ENCODE results near the gene CACNA2D1. TPM values are rescaled to one million over a fixed set of nuclear protein-coding genes. Genes with fewer than 3 reads are reported as not detected.
A peak's percentile ranks its signal among the peaks of the same experiment; 100 is the strongest.
"Not testable (repeated sequence)": the region's sequence is repeated elsewhere in the genome, so short reads cannot be mapped to it uniquely, and the experiment has no call there.

The CACNA2D1 gene
- total RNA-seq, 1 experiment from 2014 or later, result 4.3 TPM

DNA sequence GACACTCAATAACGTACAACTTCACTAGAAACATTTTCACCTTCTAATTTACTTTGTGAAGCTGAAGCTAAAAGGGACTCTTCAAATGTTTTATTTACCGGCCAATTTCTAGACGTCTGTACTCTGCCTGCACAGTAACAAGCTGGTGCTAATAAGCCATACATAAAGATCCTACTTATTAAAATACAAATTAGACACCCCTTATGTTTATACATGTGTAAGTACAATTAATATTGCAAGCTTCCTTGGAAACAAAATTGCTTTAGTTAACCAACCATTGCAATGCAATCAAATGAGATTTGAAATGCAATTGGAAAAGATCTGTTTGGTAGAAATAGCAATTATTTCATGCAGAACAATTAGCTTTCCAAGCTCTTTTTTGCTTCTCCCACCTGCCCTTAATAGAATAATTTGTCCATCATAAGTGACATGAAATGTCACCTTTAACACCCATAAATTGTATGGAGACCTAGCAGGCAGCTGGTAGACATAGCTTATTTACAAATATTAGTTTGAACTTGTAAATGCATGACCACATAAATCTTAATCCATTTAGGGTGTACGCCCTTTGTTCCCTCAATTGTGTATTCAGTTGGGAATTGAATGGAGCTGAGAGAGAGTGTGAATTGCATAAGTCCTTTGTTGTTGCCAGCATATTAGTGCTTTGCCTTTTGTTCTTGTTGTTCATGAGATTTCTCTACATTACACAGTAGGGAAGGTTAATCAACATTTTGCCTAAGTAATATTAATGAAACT lies 277.1 kb downstream of the CACNA2D1 start:
- DNase-seq (ENCODE audit: low read depth), result no peak

DNA sequence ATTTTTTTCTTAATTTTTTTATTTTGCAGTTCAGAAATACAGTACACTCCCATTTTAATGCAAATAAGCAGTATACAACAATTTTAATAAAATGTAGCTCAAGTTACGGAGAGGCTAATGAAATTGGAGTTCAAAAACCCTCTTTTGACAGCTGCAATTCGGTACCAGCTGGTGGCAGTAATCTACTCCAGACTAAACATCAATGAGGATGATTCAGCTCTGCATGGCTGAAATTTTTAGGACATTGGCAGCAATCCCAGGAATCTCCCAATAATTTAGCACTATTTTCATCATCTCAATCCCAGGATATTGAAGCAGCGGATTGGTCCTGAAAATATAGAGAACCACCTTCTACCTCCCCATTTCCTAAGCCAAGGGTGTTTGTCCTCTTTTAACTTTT lies 278.8 kb downstream of the CACNA2D1 start:
- peak; percentile 38 for DNase-seq (ENCODE audit: low read depth)

DNA sequence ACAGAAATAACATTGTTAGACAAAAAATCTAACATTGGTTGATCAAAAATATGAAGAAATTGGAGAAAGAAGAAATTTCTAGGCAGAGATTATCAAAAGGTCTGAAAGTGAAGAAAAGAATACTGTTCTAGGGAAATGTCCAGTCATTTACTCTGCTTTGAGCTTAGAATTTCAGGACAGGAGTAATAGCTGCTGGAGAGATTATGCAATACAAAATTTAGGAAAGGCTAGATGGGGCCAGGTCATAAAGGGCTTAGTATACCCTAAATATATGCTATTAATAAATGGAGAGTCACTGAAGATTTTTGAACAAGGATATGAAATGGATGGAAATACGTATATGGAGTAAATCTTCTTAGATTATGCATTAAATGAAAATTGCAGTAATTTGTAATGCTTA lies 279.2 kb downstream of the CACNA2D1 start:
- no peak for DNase-seq (ENCODE audit: low read depth)

DNA sequence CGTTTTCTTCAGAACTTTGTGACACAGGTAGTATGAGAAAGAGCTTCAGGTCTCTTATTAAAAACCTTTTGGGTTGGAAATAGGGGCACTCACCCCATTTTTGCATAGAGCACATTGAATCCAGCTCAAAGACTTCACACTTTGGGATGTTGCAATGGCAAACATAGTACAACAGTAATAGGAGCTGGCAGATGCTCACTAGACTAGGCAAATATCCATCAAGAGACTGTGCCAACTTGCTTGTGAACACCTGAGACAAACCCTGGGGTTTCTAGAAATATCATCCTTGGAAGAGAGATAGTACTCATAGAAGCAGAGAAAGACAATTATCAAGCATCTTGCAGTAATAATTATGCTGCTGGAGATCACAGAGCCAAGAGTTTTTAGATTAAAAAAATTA lies 280.0 kb downstream of the CACNA2D1 start:
- DNase-seq (ENCODE audit: low read depth), result no peak

DNA sequence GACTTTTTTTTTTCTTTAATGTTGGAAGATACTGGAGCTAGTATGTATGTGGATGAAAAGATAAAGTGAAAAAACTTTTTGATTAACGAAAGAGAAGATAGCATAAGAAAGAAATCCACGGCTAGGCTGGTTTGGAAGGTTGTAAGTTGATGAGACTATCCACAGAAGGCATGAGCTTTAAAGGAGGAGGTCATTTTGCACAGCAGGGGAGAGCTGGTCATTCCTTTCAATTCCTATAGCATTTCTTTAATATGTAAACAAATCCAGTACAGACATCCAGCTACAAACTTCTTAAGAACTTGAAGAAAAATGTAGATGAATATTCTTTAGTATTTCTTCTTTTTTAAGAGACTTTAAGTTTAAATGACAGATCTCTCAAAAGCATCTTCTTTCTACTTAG lies 281.3 kb downstream of the CACNA2D1 start:
- DNase-seq (ENCODE audit: low read depth), result no peak

DNA sequence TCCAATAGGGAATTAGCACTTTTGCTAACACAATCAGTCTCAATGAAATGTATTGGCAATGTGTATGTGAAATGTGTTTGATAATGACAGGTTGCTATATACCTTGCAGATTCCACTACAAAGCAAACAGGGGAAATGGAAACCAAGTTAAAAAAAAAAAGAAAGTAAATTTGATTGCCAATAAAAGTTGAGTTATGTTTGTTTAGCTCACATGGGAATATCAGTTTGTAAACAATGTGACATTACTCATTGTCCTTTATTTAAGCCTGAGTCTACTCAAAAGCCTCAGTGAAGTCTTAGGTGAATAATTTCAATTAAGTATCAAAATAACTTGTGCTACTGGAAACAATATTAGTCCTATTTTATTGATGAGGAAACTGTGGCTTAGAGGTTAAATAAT lies 285.2 kb downstream of the CACNA2D1 start:
- no peak for DNase-seq (ENCODE audit: low read depth)

DNA sequence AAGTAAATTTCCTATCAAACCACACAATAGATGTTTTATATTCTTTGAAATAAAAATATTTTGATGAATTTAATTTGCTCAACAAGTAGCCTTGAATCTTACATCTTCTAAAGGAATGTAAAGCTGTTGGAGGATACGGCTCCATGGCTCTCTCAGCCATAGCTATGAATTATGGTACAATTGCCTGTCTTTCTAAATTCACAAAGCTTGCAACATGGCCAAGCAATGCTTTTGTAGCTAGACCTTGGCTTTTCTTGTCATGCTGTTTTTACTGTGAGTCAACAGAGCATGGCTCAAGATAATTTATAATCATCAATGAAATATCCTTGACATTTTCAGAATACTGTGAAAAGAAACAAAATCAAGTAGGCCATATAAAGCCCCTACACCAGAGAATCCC lies 286.7 kb downstream of the CACNA2D1 start:
- no peak for DNase-seq (ENCODE audit: low read depth)

DNA sequence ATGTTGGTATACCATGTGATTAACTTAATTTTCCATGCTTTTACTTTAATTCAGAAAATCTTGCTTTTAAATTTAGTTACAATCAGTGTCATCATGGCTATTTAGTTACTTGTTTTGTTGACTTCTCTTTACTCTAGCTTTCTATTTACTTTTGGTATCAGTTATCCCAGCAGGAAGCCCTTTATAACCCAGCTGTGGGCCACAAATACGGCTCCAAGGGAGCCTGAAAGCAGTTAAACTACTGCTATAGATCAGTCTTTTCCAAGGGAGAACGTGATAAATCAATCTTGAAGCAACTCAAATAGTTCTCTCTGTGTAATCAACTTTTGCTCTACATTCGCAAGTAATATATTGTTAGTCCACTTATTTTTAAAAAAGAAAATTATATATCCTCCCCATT lies 287.4 kb downstream of the CACNA2D1 start:
- no peak for DNase-seq (ENCODE audit: low read depth)

DNA sequence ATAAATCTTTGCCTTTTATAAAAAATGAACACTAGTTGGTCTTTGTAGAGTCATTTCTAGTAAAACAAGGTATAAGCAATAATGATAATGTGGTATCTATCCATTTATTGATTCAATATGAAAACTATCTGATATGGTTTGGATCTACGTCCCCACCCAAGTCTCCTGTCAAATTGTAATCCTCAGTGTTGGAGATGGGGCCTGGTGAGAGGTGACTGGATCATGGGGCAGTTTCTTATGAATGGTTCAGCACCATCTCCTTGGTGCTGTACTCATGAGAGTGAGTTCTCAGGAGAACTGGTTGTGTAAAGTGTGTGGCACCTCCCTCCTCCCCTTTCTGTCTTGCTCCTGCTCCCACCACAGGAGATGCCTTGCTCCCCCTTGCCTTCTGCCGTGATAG lies 288.8 kb downstream of the CACNA2D1 start:
- no peak for DNase-seq (ENCODE audit: low read depth)

DNA sequence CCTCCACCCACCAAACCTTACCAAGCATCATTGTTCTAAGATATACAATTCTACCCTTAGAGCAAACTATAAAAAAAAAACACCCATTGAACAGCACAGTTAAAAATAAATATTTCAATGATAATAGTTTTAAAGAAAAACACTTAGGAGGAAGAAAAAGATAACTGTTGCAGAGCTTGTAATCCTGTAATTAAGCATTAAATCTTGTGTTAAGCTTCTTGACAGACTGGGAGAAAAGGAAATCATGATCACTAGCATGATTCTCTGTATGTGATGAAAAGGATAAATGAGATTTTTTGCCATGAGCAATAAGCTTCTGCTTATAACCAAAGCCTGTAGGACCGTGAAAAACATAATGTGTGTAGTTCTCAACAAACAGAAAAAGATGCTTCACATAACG lies 289.8 kb downstream of the CACNA2D1 start:
- DNase-seq (ENCODE audit: low read depth), result no peak

DNA sequence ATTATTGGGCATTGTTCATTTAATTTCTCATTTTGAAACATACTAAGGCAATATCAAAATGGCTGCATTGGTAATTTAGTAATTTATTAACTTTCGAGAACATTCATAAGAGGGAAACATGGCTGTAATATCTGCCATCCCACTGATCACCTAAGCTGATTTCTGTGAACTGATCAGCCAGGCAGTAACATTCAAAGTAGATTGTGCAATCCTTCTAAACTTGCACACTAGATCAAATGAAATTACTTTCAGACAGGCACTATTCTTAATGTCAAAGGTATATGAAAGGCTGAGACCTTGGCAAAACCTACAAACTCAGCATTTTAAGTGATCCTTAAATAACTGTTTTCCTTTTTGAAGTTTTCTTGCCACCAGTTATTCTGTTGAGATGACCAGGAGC lies 290.7 kb downstream of the CACNA2D1 start:
- DNase-seq (ENCODE audit: low read depth), result no peak

DNA sequence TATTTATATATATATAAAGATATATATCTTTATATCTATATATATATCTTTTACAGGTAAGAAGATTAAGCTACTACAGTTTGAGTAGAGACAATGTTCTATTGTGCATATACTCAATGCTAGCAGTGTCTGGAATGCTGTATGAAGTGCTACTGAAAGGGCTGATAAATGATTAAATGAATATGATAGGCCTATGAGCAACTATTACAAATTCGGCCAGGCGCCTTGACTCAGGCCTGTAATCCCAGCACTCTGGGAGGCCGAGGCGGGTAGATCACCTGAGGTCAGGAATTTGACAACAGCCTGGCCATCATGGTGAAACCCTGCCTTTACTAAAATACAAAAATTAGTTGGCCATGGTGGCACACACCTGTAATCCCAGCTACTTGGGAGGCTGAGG lies 297.1 kb downstream of the CACNA2D1 start:
- DNase-seq (ENCODE audit: low read depth), result no peak

DNA sequence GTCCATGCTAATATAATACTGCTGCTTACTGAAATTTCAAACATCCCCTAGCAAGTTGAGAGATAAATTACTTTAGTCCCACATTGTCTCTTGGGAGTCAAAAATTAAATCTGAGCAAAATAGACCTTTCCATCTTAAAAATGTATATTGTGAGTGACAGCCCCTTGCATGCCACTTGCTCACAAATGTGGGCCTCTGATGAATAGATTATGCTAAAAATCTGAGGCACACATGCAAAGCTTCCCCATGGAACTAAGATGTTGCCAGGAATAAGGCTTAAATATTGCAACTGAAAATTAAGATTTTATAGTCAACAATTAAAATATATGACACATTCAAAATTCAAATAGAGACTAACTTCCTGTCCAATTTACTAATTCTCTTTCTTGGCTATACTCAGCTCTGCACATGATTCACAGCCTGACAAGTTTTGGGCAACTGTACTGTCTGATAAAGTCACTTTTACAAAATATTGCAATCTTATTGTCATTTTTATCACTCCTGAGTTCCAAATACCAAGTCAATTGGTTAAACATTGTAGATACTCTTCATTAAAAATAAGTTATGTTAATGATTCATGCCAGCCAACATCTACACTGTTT lies 301.2 kb downstream of the CACNA2D1 start:
- DNase-seq (ENCODE audit: low read depth), result no peak

DNA sequence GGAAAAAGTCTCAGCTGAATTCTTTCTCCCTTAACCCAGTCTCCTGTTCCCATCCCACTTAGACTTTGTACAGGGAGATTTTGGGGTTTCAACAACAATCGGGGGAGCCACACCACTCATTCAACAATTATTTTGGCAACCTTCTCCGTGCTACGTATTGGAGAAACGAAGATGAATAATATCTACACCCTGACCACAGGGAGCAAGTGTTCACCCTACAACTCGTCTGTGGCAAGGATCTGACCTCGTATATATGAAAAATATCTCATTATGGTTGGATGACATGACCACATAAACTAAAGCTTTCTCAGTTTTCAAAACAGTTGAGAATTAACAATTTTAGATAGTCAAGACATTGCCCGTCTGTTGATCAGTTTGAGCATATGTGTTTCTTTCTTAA lies 302.1 kb downstream of the CACNA2D1 start:
- peak; percentile 17 for DNase-seq (ENCODE audit: low read depth)

DNA sequence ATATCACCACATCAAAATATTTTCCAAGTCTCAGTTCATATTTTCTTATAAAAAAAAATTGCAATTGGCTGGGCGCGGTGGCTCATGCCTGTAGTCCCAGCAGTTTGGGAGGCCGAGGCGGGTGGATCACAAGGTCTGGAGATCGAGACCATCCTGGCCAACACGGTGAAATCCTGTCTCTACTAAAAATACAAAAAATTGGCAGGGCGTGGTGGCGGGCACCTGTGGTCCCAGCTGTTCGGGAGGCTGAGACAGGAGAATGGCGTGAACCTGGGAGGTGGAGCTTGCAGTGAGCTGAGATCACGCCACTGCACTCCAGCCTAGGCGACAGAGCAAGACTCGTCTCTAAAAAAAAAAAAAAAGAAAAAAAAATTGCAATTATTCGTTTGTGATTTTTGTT lies 303.0 kb downstream of the CACNA2D1 start:
- not testable (repeated sequence) for DNase-seq (ENCODE audit: low read depth)

DNA sequence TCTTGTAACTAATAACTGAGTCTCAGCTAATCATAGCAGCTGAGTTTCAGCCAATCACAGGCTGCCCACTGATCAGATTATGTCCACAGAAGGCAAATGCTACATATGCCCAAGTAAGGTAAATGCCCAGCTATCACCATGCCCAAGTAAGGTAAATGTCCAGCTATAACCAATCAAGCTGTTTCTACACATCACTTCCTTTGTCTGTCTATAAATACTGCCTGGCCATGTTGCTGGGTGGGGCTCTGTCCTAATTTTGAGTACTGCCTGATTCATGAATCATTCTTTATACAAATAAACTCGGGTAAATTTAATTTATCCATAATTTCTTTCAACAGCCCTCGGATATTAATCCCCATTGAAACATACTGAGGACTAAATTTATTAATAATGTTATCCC lies 312.4 kb downstream of the CACNA2D1 start:
- DNase-seq (ENCODE audit: low read depth), result peak; percentile 4

DNA sequence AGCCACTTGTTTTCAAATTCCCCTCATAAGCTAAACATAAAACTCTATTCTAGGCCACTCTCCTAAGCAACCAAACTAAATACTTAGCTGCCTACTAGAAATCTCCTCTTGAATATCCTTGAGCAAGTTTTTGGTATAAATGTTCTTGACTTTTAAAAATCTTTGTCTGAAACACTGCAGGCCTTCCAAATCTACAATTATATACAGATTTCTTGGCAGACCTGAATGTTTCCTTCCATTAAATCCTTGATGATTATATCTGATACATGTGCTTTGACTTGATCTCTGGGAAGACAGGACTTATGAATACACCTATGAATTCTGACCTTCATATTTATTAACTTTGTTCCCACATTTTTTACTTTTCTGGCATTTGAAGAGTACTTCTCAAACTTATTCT lies 314.5 kb downstream of the CACNA2D1 start:
- no peak for DNase-seq (ENCODE audit: low read depth)

DNA sequence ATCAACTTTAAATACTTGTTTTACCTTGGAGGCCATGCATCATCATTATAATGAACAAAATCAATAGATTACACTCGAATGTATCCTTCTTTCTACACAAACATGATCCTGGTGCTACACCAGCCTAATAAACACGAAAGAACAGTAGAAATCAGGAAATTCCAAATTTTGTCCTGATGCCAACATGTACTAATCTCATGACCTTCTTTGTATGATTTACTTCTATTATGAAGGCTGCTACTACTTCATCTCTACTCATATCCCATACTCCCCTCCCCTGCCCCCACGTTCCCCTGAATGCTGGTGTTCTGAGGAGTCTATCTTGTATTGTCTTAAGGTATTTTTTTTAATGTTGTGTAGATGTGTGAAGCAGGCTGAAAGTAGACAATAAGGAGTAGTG lies 315.0 kb downstream of the CACNA2D1 start:
- no peak for DNase-seq (ENCODE audit: low read depth)

DNA sequence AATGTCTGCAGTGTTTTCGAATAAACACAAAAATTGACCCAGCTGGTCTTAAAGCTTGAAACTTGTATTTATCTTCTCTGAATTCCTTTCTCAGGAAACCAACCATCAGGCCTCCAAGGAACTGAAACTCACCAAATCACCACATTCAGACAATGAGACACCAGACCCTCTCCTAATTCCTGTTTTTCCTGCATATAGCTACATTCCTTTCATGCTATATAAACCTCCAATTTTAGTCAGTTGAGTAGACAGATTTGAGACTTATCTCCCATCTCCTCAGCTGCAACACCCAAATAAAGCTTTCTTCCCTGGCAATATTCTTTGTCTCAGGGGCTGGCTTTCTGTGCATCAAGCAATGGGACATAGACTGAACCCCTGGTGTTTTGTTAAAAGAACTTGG lies 317.0 kb downstream of the CACNA2D1 start:
- DNase-seq (ENCODE audit: low read depth), result no peak

DNA sequence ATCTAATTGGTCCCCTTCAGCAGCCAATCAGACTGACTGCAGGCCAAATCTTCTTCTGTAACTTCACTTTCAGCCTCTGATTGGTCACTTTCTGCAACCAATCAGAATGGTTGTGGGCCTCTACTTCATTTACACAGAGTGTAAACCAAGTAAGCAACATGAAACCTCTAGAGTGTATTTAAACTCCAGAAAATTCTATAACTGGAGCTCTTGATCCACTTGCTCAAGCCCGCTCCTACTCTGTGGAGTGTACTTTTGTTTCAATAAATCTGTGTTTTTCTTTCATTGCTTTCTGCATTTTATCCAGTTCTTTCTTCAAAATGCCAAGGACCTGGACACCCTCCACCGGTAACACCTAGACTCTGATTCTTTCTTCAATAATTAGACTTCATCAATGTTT lies 319.1 kb downstream of the CACNA2D1 start:
- no peak for DNase-seq (ENCODE audit: low read depth)

DNA sequence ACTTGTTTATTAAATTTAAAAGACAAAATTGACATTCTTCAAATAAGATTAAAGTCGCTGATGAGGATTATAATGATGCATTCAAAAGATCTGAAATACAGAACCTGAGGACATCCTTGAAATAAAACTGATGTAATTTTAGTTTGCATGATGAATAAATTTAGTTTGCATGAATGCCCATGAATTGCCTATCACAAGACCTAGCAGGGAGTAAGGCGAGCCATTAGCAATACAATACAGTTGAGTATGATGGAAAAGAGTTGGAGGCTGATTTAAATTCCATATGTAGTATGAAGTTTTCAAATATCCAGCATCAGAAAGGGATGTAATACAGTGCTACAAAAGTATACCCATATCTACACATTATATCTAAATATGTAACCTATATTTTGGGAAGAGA lies 321.3 kb downstream of the CACNA2D1 start:
- no peak for DNase-seq (ENCODE audit: low read depth)

DNA sequence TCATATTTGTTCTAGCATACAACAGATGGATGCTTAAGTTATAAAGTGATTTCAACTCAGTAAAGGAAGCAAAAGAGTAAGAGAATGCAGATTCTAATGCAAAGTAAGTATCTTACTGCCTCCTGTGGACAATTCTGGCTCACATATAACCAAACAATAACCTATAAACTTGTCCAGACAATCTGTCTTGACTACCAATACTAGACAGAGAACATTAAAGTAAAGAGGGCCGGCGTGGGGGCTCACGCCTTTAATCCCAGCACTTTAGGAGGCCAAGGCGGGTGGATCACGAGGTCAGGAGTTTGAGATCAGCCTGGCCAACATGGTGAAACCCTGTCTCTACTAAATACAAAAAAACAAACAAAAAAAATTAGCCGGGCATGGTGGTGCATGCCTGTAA lies 329.3 kb downstream of the CACNA2D1 start:
- no peak for DNase-seq (ENCODE audit: low read depth)

DNA sequence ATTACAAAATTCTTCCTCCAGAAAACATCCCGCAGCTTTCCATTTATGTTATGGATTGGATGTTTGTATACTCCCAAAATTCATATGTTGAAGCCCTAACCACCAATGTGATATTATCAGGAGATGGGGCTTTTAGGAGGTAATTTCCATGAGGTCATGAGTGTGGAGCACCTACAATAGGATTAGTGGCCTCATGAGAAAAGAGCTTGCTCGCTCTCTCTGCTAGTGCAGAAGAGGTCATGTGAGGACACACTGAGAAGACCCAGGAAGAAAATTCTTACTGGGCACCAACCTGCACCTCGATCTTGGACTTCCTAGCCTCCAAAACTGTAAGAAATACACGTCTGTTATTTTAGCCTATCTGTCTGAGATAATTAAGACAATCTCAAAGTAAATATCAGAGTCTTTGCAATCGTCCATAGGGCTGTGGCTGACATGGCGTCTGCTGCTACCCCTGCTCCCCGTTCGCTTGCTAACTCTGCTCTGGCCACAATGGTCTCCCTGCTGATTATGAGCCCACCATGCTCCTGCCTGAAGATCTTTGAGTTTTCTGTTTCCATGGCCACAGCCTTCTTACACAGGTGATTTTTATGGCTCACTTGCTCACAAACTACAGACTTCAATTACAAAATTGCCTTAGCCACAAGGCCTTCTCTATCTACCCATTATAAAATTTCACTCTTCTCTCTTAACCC lies 333.3 kb downstream of the CACNA2D1 start:
- DNase-seq (ENCODE audit: low read depth), result no peak

Data from Daoy (cell line).